GM12892 (cell line): ENCODE measurements around the gene PMEPA1.

Experiments used
- POLR2A ChIP-seq: IDR thresholded peaks from 2 replicates; pipeline ENCODE4 v1.6.1; 2011; ENCODE audit warnings: low read depth, low read length, control low read depth
- POLR2AphosphoS5 ChIP-seq: IDR thresholded peaks from 2 replicates; pipeline ENCODE4 v1.6.1; 2011; ENCODE audit warnings: low read depth, low read length, control low read depth

DNA sequence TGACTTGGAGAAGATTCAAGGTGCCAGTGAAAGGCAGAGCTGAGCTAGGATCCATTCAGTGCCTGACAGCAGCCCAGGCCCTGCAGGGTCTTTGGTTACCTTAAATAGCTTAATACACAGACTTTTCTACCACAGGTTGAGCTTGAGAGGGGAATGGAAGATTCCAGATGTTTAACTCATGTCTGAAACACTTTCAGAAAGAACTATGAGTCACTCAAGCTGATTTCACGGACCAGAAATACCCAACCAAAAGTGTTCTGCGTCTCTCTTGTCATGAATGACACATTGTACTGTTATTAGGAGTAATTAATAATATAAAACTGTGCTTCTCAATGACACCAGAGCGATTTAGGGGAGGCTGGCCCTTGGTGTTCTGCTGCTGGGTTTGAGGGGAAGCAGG is 6.4 kb upstream of the PMEPA1 start:
- TF ChIP-seq POLR2A: no peak
- TF ChIP-seq POLR2AphosphoS5: no peak
